B cell (primary cell): ENCODE results near the gene SNPH. TPM values are rescaled to one million over a fixed set of nuclear protein-coding genes. Genes with fewer than 3 reads are reported as not detected.

ENCODE experiments used
- ATAC-seq: fragments of 200-7000 bp; cut with Tn5 transposase; one replicate; pipeline ENCODE4 v1.10.0; 2021; ENCODE audit warnings: low read depth, mild to moderate bottlenecking, moderate number of reproducible peaks, moderate library complexity
- CTCF ChIA-PET: fragments of 350-600 bp; sonication (Branson Sonifier 250); formaldehyde crosslinking; loops from one replicate; lab custom pipeline; 2021; ENCODE audit warnings: antibody characterized with exemption, inconsistent platforms; lab: Charles Lee
- POLR2A ChIA-PET: fragments of 350-600 bp; sonication (Branson Sonifier 250); formaldehyde crosslinking; loops from one replicate; lab custom pipeline; 2021; ENCODE audit warnings: antibody characterized with exemption; lab: Charles Lee
- DNase-seq: peaks from one replicate; pipeline ENCODE4 v3.0.0; 2013
- H2AFZ ChIP-seq: 2 replicates; pipeline ENCODE4 v1.6.1; 2012; ENCODE audit warnings: mild to moderate bottlenecking, low read depth, low read length; ENCODE audit not compliant: insufficient read depth, poor library complexity, severe bottlenecking
- H3K27ac ChIP-seq, 2 donors: 1 replicate in 1 of 2; 2 replicates in 1 of 2; pipeline ENCODE4 v1.5.1; 2012 to 2013; ENCODE audit warnings: low read length in 2 of 2, mild to moderate bottlenecking in 2 of 2, moderate library complexity in 1 of 2
- H3K27me3 ChIP-seq, 4 experiments: fragments of 200-600 bp in 1 of 4; sonication (generic) in 1 of 4; replicated peaks in 1 of 4; 1 replicate in 2 of 4; 2 replicates in 2 of 4; pipeline versions ENCODE4 v1.6.1 to v1.7.0; 2013 to 2016; ENCODE audit warnings: low read length in 3 of 4, mild to moderate bottlenecking in 2 of 4, mixed read lengths in 1 of 4, moderate library complexity in 1 of 4; ENCODE audit not compliant: insufficient read depth in 4 of 4, control insufficient read depth in 3 of 4; ENCODE audit errors: control extremely low read depth in 1 of 4
- H3K36me3 ChIP-seq, 2 experiments: replicated peaks in 1 of 2; 1 replicate in 1 of 2; 2 replicates in 1 of 2; pipeline versions ENCODE4 v1.6.1 to v1.7.1; 2013; ENCODE audit warnings: low read length in 1 of 2; ENCODE audit not compliant: insufficient read depth in 2 of 2, control insufficient read depth in 1 of 2; ENCODE audit errors: control extremely low read depth in 1 of 2, extremely low read depth in 1 of 2
- H3K4me1 ChIP-seq, 2 donors: fragments of 200-600 bp in 1 of 2; sonication (generic) in 1 of 2; 1 replicate in 1 of 2; 2 replicates in 1 of 2; pipeline versions ENCODE4 v1.5.1 to v1.6.1; 2013 to 2017; ENCODE audit warnings: low read length in 2 of 2; ENCODE audit not compliant: control insufficient read depth in 2 of 2, insufficient read depth in 2 of 2
- H3K4me2 ChIP-seq: replicated peaks from 2 replicates; pipeline ENCODE3; 2012; ENCODE audit warnings: mild to moderate bottlenecking, low read depth, low read length; ENCODE audit not compliant: poor library complexity, severe bottlenecking
- H3K4me3 ChIP-seq, 5 experiments: fragments of 200-600 bp in 1 of 5; sonication (generic) in 1 of 5; 1 replicate in 3 of 5; 2 replicates in 2 of 5; pipeline versions ENCODE4 v1.5.1 to v1.7.0; 2011 to 2016; ENCODE audit warnings: low read length in 4 of 5, mild to moderate bottlenecking in 4 of 5, low read depth in 2 of 5, control low read depth in 1 of 5, moderate library complexity in 1 of 5; ENCODE audit not compliant: insufficient read depth in 1 of 5; ENCODE audit errors: control extremely low read depth in 1 of 5, extremely low read depth in 1 of 5
- H3K79me2 ChIP-seq: fragments of 200-600 bp; sonication (generic); one replicate; pipeline ENCODE4 v1.6.0; 2016; ENCODE audit warnings: low read length; ENCODE audit not compliant: control insufficient read depth, insufficient read depth
- H3K9ac ChIP-seq: fragments of 200-600 bp; sonication (generic); 2 replicates; pipeline ENCODE4 v1.6.1; 2017; ENCODE audit warnings: mild to moderate bottlenecking, low read length, moderate library complexity
- H3K9me3 ChIP-seq, 3 donors: one replicate each; pipeline versions ENCODE4 v1.6.1 to v1.7.1; 2013; ENCODE audit warnings: low read length in 2 of 3; ENCODE audit not compliant: control insufficient read depth in 2 of 3, insufficient read depth in 1 of 3; ENCODE audit errors: control extremely low read depth in 1 of 3
- H4K20me1 ChIP-seq: 2 replicates; pipeline ENCODE4 v1.6.0; 2012; ENCODE audit warnings: mild to moderate bottlenecking, low read length; ENCODE audit not compliant: insufficient read depth, control insufficient read depth, poor library complexity, severe bottlenecking
- H3K27ac Mint-ChIP-seq: one replicate; pipeline ENCODE4 v1.8.0; 2021; ENCODE audit warnings: mixed read lengths
- H3K27me3 Mint-ChIP-seq: one replicate; pipeline ENCODE4 v1.8.0; 2021; ENCODE audit warnings: mixed read lengths
- H3K4me1 Mint-ChIP-seq: one replicate; pipeline ENCODE4 v1.8.0; 2021; ENCODE audit warnings: mixed read lengths
- H3K4me3 Mint-ChIP-seq: one replicate; pipeline ENCODE4 v1.8.0; 2021; ENCODE audit warnings: mixed read lengths
- H3K9me3 Mint-ChIP-seq: one replicate; pipeline ENCODE4 v1.8.0; 2022; ENCODE audit warnings: mixed read lengths; ENCODE audit not compliant: insufficient read depth
- CTCF ChIP-seq: fragments of 200-600 bp; IDR thresholded peaks from one replicate; pipeline ENCODE4 v1.8.0; 2022; ENCODE audit warnings: antibody characterized with exemption, mild to moderate bottlenecking
- EZH2 ChIP-seq: IDR thresholded peaks from 2 replicates; pipeline ENCODE4 v1.6.1; 2012; ENCODE audit warnings: borderline replicate concordance, low read depth, mild to moderate bottlenecking, moderate library complexity, low read length; ENCODE audit not compliant: insufficient read depth, poor library complexity, severe bottlenecking
- WGBS: methylation state at CpG from one replicate; pipeline ENCODE4 v1.1.5; 2013; ENCODE audit warnings: missing lambda C conversion rate; ENCODE audit not compliant: insufficient coverage; 5-methylcytosine and 5-hydroxymethylcytosine counted together
- intact Hi-C: fragments of 100-400 bp; cut with micrococcal nuclease; formaldehyde crosslinking; loops from one replicate; pipeline ENCODE4 v1.10.0; 2022
- polyA plus RNA-seq: library from polyadenylated mRNA; depleted of rRNA; stranded (reverse); fragments of >200 nt; gene quantifications from 2 replicates; pipeline ENCODE4 v1.2.3, GENCODE V29; 2012
- total RNA-seq, 2 donors: library from RNA; stranded (reverse); fragments of 120-200 nt in 1 of 2; gene quantifications; 1 replicate in 1 of 2; 2 replicates in 1 of 2; pipeline versions ENCODE4 v1.2.3 to v1.2.4, GENCODE V29; 2013 to 2022

Gene SNPH
- total and polyA plus RNA-seq, 2 donors (not counting 1 experiment from before 2014, with no cell fraction given) = 0.67 to 3.0 TPM

- no peaks in the 10 kb centered on the region for H3K36me3 ChIP-seq
- no peaks in the 10 kb centered on the region for H3K27me3 ChIP-seq
- no peak overlapping the region for H3K4me2 ChIP-seq
- WGBS = no CpG with 5 or more reads among the region's 4 CpGs
- ATAC-seq = no peak
- Mint-ChIP-seq H3K4me1 (no peaks in the 10 kb centered on the region), H3K9me3 (no peaks in the 10 kb centered on the region), H3K27me3 (peaks cover 4% of the 10 kb centered on the region), H3K4me3 (no peak overlapping the region), H3K27ac (no peak overlapping the region)
- ChIA-PET CTCF (interaction anchor here (1.2 to 1.4 kb wide), 2 partner anchors 118 to 120 kb away, joined by 4 read pairs; no protein-coding TSS in a partner anchor), POLR2A (no interaction called here)
- intact Hi-C loops = no loop called here
- no peak overlapping the region for H3K4me3 ChIP-seq
- no peak overlapping the region for H2AFZ ChIP-seq
- no peaks in the 10 kb centered on the region for H3K9me3 ChIP-seq
- no peak overlapping the region for H3K9ac ChIP-seq
- no peak overlapping the region for H3K27ac ChIP-seq
- DNase-seq = no peak
- no peaks in the 10 kb centered on the region for H4K20me1 ChIP-seq
- H3K79me2 ChIP-seq = no peaks in the 10 kb centered on the region
- no peaks in the 10 kb centered on the region for H3K4me1 ChIP-seq
- TF ChIP-seq EZH2 = no peak
- no peak for TF ChIP-seq CTCF
Measured at GRCh38 chr20:1319051-1319450, 53.0 kb downstream of the SNPH start.

GRCh38 chr20:1319462-1319861 is 53.4 kb downstream of the SNPH start:
- Histone ChIP-seq H3K9ac (no peak overlapping the region), H3K27ac (no peak overlapping the region), H3K36me3 (no peaks in the 10 kb centered on the region), H3K4me3 (no peak overlapping the region), H3K4me2 (no peak overlapping the region), H2AFZ (no peak overlapping the region), H3K79me2 (no peaks in the 10 kb centered on the region), H3K27me3 (no peaks in the 10 kb centered on the region), H4K20me1 (no peaks in the 10 kb centered on the region), H3K4me1 (peaks cover 2% of the 10 kb centered on the region in 2 donors), H3K9me3 (no peaks in the 10 kb centered on the region)
- no peak for ATAC-seq
- Mint-ChIP-seq H3K27me3 (peaks cover 4% of the 10 kb centered on the region), H3K4me3 (no peak overlapping the region), H3K9me3 (no peaks in the 10 kb centered on the region), H3K4me1 (no peaks in the 10 kb centered on the region), H3K27ac (no peak overlapping the region)
- intact Hi-C loops = no loop called here
- WGBS = 81% methylated on average over 3 of the region's 4 CpGs
- DNase-seq = no peak
- POLR2A ChIA-PET = no interaction called here
- TF ChIP-seq EZH2 (no peak), CTCF (no peak)
- CTCF ChIA-PET = interaction anchor here (1.2 to 1.4 kb wide), 2 partner anchors 118 to 120 kb away, joined by 4 read pairs; no protein-coding TSS in a partner anchor
